GM21737 (cell line): ENCODE data around the gene MEIS2.

Experiments
- ATAC-seq: cut with Tn5 transposase; IDR thresholded peaks from one replicate; pipeline ENCODE4 v1.9.1; 2021; ENCODE audit warnings: mild to moderate bottlenecking, moderate library complexity; ENCODE audit not compliant: unreplicated experiment

The MEIS2 gene

DNA sequence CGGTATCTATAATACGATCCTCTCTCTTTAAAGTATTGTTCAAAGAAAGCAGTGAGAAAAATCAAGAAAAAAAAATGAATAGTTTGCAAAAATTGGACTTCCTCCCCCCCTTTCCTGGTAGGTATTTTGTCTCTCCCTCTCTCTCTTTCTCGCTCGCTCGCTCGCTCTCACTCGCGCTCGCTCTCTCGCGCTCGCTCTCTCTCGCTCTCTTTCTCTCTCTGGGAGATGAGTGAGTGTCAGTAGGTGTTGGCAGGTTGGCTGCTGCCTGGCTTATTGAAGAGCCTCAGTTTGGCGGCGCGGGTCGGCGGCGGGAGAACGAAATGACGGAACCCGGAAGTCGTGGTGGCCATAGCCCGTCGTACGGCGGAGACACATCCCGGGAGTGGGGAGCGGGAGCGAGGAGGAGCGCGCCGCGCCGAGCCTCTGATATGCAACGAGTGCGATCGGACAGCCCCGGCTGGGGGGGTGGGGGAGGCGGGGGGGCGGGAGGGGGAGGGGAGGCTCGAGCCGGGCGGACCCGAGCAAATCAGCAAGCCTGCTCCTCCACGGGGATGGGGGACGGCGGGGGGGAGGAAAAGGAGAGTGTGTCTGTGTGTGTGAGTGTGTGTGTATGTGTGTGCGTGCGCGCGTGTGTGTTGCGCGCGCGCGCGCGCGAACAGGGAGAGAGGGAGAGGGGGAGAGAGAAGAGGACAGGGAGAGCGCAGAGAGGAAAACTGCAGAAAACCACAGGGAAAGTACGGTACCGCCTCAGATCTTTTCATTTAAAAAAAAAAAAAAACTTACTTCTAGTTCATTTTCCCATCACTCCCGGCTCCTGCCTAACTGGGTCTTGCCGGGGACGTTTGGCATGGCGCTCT is at the start of gene MEIS2:
Gene MEIS2 (minus strand): TSS at position 441 of the 857 bp plus-strand sequence. CDS start 1,083 bp downstream, outside the sequence.
- ATAC-seq: no peak

DNA sequence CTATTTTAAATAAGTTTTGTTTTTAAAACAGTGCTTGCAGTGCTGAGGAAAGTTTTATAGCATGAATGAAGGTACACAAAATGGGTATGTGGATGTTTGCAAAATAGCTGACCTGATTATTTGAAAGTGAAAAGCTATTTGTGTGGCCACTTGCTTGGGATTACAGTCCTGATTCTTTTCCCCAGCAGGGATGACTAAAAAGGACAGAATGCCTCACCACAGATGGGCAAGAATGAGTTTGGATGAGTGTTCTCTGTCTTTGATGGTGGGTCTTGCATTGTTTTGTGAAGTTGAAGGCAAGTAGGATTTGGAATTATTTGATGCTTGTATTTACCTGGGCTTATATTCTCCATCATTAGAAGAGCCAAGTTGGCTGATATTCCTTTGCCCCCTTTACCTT is 48.8 kb upstream of the MEIS2 start:
- ATAC-seq: no peak

DNA sequence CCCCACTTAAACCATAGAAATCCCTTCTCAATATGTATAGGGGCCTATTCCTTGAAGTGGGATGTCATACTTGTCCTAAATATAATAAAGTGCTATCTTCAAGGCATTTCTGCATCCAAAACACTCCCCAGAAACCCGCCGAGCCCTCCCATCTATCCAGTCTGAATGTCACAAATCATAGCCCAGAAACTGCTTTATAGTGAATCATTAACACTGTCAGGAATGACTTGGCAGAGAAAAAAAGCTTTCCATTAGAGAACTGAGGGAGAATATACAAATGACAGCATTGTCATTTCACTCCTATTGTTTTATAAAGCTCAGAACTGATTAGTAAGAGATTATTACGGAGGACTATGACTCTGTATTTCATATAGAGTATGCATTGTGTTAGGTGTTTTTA is 48.4 kb upstream of the MEIS2 start:
- ATAC-seq: no peak

GRCh38 chr15:37143351-37143750 is 43.0 kb upstream of the MEIS2 start:
- no peak for ATAC-seq

DNA sequence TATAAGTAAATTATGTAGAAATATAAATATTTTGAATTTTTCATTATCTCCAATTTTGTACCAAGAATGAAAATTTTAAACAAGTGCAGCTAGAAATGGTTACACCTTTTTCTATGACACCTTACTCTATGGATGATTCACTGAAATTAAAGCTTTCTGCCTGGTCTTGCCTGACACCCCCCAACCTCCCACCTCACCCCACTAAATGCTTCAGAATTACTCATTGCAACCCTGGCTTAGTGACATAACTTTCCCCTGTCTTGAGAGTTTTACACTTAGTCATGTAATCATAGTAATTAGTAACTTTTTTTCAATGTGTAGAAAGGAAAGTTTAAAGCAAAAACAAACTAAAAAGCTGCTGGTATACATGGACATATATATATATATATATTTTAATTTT is 42.0 kb upstream of the MEIS2 start:
- ATAC-seq: no peak

DNA sequence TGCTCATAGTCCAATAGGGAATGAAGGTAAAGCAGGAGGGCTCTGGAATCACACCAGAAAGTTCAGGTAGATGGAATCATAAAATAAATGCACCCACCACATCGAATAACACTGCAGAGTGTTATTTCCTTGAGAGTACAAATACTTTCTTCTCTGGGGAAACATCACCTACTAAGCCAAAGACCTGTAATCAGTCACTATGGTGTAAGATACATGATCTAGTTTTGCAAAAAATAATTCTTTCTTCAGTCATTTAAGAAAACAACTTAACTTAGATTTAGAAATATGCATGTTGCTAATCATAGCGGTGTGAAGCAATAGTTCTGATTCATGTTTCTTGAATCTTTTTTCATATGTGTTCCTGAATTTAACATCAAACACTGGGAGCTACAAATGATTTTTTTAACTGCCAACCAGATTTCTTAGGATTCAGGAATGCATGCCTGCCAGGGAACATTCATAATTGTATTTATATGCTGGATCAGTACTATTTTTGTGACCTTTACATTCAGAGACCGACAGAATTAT is 40.2 kb upstream of the MEIS2 start:
- ATAC-seq: no peak

DNA sequence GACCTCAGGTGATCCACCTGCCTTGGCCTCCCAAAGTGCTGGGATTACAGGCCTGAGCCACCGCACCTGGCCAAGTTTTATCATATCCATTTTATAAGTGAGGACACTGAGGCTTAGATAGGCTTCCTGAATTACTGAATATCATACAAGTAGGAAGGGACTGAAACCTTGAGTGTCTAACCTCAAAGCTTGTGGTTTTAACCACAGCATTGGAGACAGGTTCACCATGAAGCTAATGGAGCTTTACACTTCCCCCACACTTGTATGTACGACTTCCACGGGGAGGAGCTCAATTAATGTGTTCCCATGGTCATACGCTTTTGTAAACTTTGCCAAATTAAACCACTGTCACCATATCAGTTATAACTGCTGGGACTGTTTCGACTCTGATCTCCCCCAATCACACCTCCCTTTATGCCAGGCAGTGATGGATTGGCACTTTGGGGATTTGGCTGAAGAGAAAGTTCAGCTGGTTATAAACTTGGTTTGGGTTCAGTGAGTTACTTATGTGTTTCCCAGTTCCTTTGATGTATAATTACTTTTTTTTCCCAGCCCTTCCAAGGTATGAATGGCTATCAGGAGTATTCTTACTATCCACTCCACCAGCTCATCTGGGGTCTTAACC is 38.4 kb upstream of the MEIS2 start:
- ATAC-seq: no peak

DNA sequence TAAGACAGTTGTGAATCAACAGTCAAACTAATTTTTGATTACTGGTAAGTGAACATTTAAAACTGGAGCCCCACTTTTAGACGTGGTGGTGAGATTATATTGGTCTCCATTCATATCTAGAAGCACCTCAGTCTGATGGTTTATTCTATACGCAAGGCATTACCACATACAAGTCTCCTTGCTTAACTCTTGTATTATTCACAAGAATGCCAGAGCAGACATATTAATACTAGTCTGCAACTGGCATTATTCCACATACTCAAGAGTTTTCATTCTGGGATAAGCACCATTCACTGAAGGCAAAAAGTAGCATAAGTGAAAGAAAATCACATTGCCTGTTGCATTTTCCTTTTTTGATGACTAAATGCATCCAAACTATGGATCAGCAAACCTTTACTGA is 36.9 kb upstream of the MEIS2 start:
- no peak for ATAC-seq

GRCh38 chr15:37136666-37137065 is 36.3 kb upstream of the MEIS2 start:
- no peak for ATAC-seq

GRCh38 chr15:37135225-37135624 is 34.9 kb upstream of the MEIS2 start:
- no peak for ATAC-seq

GRCh38 chr15:37134699-37135131 is 34.4 kb upstream of the MEIS2 start:
- no peak for ATAC-seq

DNA sequence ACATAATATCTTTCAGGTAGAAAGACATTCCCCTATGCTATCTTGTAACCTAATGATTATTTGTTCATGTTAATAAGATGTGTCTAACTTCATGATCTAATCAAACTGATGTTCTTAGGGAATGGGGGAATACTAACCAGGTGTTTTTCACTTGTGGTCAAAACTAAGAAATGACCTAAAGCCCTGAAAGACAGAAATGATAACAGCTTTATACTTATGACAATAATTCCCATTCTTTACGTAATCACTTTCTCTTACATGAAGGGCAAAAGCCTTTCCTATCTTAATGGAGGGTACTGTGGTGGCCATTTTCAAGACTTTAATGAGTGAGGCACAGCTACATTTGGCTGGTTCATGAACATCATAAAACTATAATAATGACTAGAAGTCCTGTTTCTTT is 33.9 kb upstream of the MEIS2 start:
- no peak for ATAC-seq

- no peak for ATAC-seq
These were observed 33.3 kb upstream of the MEIS2 start for GRCh38 chr15:37133602-37134001.

- no peak for ATAC-seq
These were observed 32.6 kb upstream of the MEIS2 start for GRCh38 chr15:37132826-37133417.

GRCh38 chr15:37131621-37132020 is 31.3 kb upstream of the MEIS2 start:
- ATAC-seq: no peak

GRCh38 chr15:37130356-37130755 is 30.0 kb upstream of the MEIS2 start:
- no peak for ATAC-seq

- ATAC-seq: no peak
These were observed 24.8 kb upstream of the MEIS2 start for GRCh38 chr15:37125143-37125542.

GRCh38 chr15:37124331-37124730 is 24.0 kb upstream of the MEIS2 start:
- ATAC-seq: no peak

DNA sequence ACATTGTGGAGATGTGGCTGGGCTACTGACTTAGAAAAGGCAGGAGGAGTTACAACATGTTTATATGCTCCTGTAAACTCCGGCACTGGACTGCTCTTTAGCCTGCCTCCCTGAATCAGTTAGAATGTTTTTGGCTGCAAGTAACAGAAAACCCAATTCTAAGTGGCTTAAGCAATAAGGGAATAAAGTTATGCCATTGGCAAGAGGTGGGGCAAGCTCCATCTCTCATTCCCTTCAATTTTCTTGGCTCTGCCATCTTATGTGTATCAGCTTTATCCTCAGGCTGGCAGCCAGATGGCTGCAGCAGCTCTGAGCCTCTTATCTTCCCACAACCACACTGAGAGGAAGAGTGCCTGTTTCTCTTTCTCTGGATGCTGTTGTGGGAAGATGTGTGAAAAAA is 22.4 kb upstream of the MEIS2 start:
- ATAC-seq: no peak

GRCh38 chr15:37121492-37121891 is 21.1 kb upstream of the MEIS2 start:
- no peak for ATAC-seq

DNA sequence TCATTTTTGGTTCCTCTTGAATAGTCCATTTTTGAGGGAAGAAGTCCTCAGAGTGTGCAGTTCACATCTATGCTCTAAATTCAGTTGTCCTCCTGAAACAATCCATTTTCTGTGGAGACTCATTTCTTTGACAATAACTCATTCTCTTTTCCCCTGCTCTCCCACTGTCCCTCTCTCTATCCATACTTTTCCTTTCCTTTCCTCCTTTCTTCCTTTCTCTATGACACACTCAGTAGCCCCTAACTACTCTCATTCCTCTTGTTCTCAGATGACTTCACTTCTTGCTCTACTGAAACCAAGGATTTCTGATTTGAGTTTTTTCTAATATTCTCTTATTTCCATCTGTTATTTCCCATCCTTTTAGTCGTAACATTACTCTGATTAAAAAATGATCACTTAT is 16.7 kb upstream of the MEIS2 start:
- ATAC-seq: no peak

GRCh38 chr15:37115538-37115937 is 15.2 kb upstream of the MEIS2 start:
- no peak for ATAC-seq
